ENCODE measurements around the gene GRM4. TPM values are rescaled to one million over a fixed set of nuclear protein-coding genes. Genes with fewer than 3 reads are reported as not detected.

GRM4 gene
- total RNA-seq, 1 donor from 2014 or later = not detected

GRCh38 chr6:34135541-34135940 is 10.3 kb downstream of the GRM4 start:
- peaks cover 4% of the 10 kb centered on the region for H3K27me3 ChIP-seq
- no peaks in the 10 kb centered on the region for H3K36me3 ChIP-seq
- H3K4me1 ChIP-seq = no peaks in the 10 kb centered on the region
- no peaks in the 10 kb centered on the region for H3K9me3 ChIP-seq
- TF ChIP-seq CTCF (IDR thresholded peaks at IDR 0.05) = no peak
- no peak overlapping the region for H3K4me3 ChIP-seq
- H3K27ac ChIP-seq = no peak overlapping the region
- intact Hi-C loops (cut with DNase I) = no loop called here
- DNase-seq (ENCODE audit: low spot score in 2 of 2) = no peak

DNA sequence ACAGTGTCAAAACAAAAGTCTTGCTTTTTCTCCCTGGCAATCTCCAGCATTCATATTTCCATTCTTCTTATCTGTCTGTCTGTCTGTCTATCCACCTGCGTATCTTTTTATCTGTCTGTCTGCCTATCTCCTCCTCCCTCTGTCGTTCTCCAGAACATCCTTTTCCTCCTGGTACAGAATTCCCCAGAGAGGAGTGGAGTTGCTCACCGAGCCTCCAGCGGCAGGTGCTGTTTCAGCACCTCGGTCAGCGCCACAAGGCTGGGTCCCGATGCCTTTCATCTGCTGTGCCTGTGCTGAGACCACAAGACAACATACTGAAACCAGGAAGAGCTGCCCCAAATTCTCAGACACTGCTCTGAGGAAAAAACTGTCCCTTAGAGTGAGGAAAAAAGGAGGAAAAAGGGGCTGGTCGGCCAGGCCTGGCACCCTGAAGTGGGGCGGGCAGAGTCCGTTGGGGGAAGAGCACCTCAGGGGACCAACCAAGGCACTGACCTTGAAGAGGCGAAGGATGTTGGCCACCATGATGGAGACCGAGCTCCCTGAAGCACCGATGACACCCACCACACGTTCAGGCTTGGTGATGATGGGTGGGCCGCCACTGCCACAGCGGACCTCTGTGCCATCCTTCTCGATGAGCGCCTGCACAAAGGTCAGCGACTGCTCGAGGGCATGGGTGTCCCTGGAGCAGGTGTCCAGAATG is 13.3 kb downstream of the GRM4 start:
- Histone ChIP-seq H3K27me3 (peaks cover 4% of the 10 kb centered on the region), H3K9me3 (no peaks in the 10 kb centered on the region), H3K36me3 (no peaks in the 10 kb centered on the region), H3K27ac (no peak overlapping the region), H3K4me3 (no peak overlapping the region), H3K4me1 (no peaks in the 10 kb centered on the region)
- intact Hi-C loops (cut with DNase I) = no loop called here
- no peak for TF ChIP-seq CTCF (IDR thresholded peaks at IDR 0.05)
- DNase-seq (ENCODE audit: low spot score in 2 of 2) = no peak

DNA sequence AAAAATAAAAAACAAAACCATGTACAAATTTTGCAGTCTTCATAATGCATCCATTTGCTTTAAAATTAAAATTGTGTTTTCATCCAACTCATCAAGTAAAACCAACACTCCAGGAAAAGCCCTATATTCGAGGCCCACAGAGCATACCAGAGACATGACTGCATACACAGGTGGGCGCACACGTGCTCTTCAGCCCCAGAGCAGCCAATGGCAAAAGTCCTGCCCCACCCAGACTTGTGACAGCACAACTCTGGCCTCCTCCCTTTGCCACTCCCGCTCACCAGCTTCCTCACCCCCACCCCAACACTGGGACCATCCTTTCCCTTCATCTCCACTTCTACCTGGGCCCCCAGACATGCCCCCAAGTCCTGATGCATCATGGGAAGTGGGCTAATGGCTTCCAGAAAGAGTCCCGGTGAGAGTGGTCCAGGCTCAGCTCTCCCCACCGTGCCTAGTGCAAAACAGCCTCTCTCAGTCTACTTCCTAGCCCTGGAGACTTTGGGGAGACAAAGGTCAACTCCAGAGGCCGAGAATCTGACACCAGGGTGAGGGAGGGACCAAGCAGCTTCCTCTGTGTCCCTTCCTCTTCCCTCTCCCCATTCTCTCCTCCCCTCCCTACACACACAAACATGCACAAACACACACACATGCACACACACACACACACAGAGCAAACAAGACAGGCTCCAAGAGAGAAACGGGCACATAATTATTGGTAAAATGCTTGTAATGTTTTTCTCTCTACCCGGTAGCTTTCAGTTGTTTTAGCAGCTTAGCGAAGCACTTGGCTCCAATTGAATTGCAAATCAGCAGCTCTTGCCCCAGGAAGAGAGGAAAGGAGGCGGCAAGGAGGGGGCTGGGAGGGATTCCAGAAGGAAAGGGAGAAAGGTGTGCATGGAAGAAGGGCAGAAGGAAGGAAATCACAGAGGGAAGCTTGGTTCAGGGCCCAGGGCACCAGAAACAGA is 14.3 kb downstream of the GRM4 start:
- Histone ChIP-seq H3K4me3 (no peak overlapping the region), H3K27me3 (peaks cover 4% of the 10 kb centered on the region), H3K27ac (no peak overlapping the region), H3K9me3 (no peaks in the 10 kb centered on the region), H3K36me3 (no peaks in the 10 kb centered on the region), H3K4me1 (no peaks in the 10 kb centered on the region)
- DNase-seq (ENCODE audit: low spot score in 2 of 2) = no peak
- TF ChIP-seq CTCF (IDR thresholded peaks at IDR 0.05) = no peak
- intact Hi-C loops (cut with DNase I) = no loop called here

- Histone ChIP-seq H3K4me3 (no peak overlapping the region), H3K36me3 (no peaks in the 10 kb centered on the region), H3K27me3 (peaks cover 1% of the 10 kb centered on the region), H3K9me3 (no peaks in the 10 kb centered on the region), H3K4me1 (no peaks in the 10 kb centered on the region), H3K27ac (no peak overlapping the region)
- no peak for DNase-seq (ENCODE audit: low spot score in 2 of 2)
- no peak for TF ChIP-seq CTCF (IDR thresholded peaks at IDR 0.05)
- intact Hi-C loops (cut with DNase I) = no loop called here
Observed at GRCh38 chr6:34130862-34131261, 15.0 kb downstream of the GRM4 start.

DNA sequence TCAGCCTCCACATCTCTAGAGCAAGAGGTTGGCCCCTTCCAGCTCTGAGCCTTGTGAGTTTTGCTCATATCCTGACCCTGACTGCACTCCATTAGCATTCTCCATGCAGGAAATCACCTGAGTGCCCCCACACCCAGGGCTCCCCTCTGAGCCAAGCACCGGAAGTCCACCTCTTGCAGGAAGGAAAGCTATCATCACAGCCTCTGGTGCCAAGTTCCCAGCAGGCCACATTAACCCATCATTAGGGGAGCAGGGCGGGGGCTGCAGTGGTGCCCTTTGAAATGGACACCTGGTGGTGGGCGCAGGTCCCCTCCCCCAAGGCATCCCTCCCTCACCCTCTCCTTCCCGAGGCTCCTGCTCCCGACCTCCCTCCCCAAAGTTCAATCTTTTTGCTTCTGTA is 16.1 kb downstream of the GRM4 start:
- H3K4me1 ChIP-seq = no peaks in the 10 kb centered on the region
- no peak overlapping the region for H3K27ac ChIP-seq
- H3K36me3 ChIP-seq = no peaks in the 10 kb centered on the region
- no peaks in the 10 kb centered on the region for H3K9me3 ChIP-seq
- intact Hi-C loops (cut with DNase I) = no loop called here
- no peak for TF ChIP-seq CTCF (IDR thresholded peaks at IDR 0.05)
- no peak overlapping the region for H3K4me3 ChIP-seq
- DNase-seq (ENCODE audit: low spot score in 2 of 2) = no peak
- H3K27me3 ChIP-seq = no peaks in the 10 kb centered on the region
